Measurements from ENCODE around the gene NPAS3. TPM values are rescaled to one million over a fixed set of nuclear protein-coding genes. Genes with fewer than 3 reads are reported as not detected.

Gene NPAS3
- polyA plus RNA-seq, 4 donors, result 8.2 to 8.6 (median 8.5) TPM

GRCh38 chr14:33294419-33294818 is 355.7 kb downstream of the NPAS3 start:
- no peak for DNase-seq (ENCODE audit: low read depth in 4 of 4, low spot score in 2 of 4)

- DNase-seq (ENCODE audit: low read depth in 4 of 4, low spot score in 2 of 4), result no peak
Observed at GRCh38 chr14:33297565-33297964, 358.9 kb downstream of the NPAS3 start.

GRCh38 chr14:33307691-33308251 is 369.1 kb downstream of the NPAS3 start:
- DNase-seq (ENCODE audit: low read depth in 4 of 4, low spot score in 2 of 4), result peak in 1 of 4 donors; percentile 4

GRCh38 chr14:33309106-33309505 is 370.4 kb downstream of the NPAS3 start:
- peak in 1 of 4 donors; percentile 7 for DNase-seq (ENCODE audit: low read depth in 4 of 4, low spot score in 2 of 4)

- DNase-seq (ENCODE audit: low read depth in 4 of 4, low spot score in 2 of 4), result no peak
Observed at GRCh38 chr14:33315217-33315616, 376.5 kb downstream of the NPAS3 start.

- no peak for DNase-seq (ENCODE audit: low read depth in 4 of 4, low spot score in 2 of 4)
Observed at GRCh38 chr14:33315721-33316120, 377.0 kb downstream of the NPAS3 start.

- DNase-seq (ENCODE audit: low read depth in 4 of 4, low spot score in 2 of 4), result no peak
Observed at GRCh38 chr14:33317675-33318074, 379.0 kb downstream of the NPAS3 start.

- no peak for DNase-seq (ENCODE audit: low read depth in 4 of 4, low spot score in 2 of 4)
Observed at GRCh38 chr14:33323979-33324378, 385.3 kb downstream of the NPAS3 start.

GRCh38 chr14:33331176-33331949 is 392.7 kb downstream of the NPAS3 start:
- no peak for DNase-seq (ENCODE audit: low read depth in 4 of 4, low spot score in 2 of 4)

- DNase-seq (ENCODE audit: low read depth in 4 of 4, low spot score in 2 of 4), result no peak
Observed at GRCh38 chr14:33332497-33332896, 393.8 kb downstream of the NPAS3 start.

- DNase-seq (ENCODE audit: low read depth in 4 of 4, low spot score in 2 of 4), result no peak
Observed at GRCh38 chr14:33335366-33335765, 396.7 kb downstream of the NPAS3 start.

- DNase-seq (ENCODE audit: low read depth in 4 of 4, low spot score in 2 of 4), result no peak
Observed at GRCh38 chr14:33342299-33342974, 403.8 kb downstream of the NPAS3 start.

- no peak for DNase-seq (ENCODE audit: low read depth in 4 of 4, low spot score in 2 of 4)
Observed at GRCh38 chr14:33343016-33343415, 404.3 kb downstream of the NPAS3 start.

GRCh38 chr14:33347796-33348195 is 409.1 kb downstream of the NPAS3 start:
- no peak for DNase-seq (ENCODE audit: low read depth in 4 of 4, low spot score in 2 of 4)

- no peak for DNase-seq (ENCODE audit: low read depth in 4 of 4, low spot score in 2 of 4)
Observed at GRCh38 chr14:33348510-33348909, 409.8 kb downstream of the NPAS3 start.

GRCh38 chr14:33349871-33350270 is 411.2 kb downstream of the NPAS3 start:
- peak in 3 of 4 donors; percentile 32 to 52 (median 41) for DNase-seq (ENCODE audit: low read depth in 4 of 4, low spot score in 2 of 4)

- peak in 3 of 4 donors; percentile 25 to 35 (median 32) for DNase-seq (ENCODE audit: low read depth in 4 of 4, low spot score in 2 of 4)
Observed at GRCh38 chr14:33350366-33350990, 411.8 kb downstream of the NPAS3 start.

GRCh38 chr14:33352821-33353220 is 414.1 kb downstream of the NPAS3 start:
- no peak for DNase-seq (ENCODE audit: low read depth in 4 of 4, low spot score in 2 of 4)

GRCh38 chr14:33356181-33356580 is 417.5 kb downstream of the NPAS3 start:
- no peak for DNase-seq (ENCODE audit: low read depth in 4 of 4, low spot score in 2 of 4)

GRCh38 chr14:33357225-33358010 is 418.7 kb downstream of the NPAS3 start:
- DNase-seq (ENCODE audit: low read depth in 4 of 4, low spot score in 2 of 4), result no peak

All from left renal cortex interstitium (tissue), 4 donors.